SH-SY5Y (cell line): ENCODE measurements around the gene POLA1.

Source experiments
- GATA2 ChIP-seq: IDR thresholded peaks from 2 replicates; pipeline ENCODE4 v1.6.1; 2011; ENCODE audit warnings: mild to moderate bottlenecking, low read depth, low read length
- GATA3 ChIP-seq: IDR thresholded peaks from 2 replicates; pipeline ENCODE4 v1.6.1; 2011; ENCODE audit warnings: low read depth, mild to moderate bottlenecking, low read length, moderate library complexity

- TF ChIP-seq GATA2 (no peak), GATA3 (no peak)
Measured at GRCh38 chrX:25006586-25007058, 312.9 kb downstream of the POLA1 start.
